ENCODE data around the gene BTLA.
A peak's percentile ranks its signal among the peaks of the same experiment; 100 is the strongest.
"Not testable (repeated sequence)": the region's sequence is repeated elsewhere in the genome, so short reads cannot be mapped to it uniquely, and the experiment has no call there.

Gene BTLA

DNA sequence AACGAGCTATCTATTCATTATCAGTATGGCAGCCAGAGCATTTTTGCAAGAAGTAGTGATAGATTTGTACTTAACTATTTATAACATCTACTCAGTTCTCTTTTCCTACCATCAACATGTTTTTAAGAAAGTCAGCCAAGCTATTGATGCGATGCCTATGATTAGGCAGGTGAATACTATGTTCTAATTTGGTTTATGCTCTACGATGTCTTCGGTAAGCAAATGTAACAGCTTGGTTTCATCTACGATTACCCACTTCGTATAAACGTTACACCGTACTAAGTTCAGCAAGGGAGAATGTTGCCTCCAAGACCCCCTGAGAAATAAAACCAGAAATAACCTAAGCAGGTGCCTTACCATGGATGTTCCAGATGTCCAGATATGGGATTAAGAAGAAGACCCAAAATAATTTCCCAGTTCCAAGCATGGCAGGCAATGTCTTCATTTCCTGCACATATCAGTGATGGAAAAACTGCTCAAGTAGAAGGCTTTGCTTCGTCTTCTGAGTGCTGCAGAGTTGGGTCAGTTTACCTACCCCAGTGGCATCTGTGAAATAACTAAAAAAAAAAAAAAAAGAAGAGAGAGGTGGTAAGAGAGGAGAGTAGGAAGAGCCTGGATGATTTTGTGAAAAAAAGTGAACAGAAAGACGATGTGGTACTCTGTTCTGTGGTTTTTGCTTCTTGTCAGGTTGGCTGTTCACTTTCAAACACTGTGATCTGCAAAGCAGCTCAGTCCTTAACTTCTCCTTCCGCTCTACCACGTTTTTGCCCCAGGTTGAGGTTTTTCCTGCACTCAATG lies at the start of gene BTLA:
TSS of gene BTLA (minus strand) at position 559 of the 798 bp plus-strand sequence. CDS start at position 445, 114 bp downstream.
- DNase-seq = no peak

- DNase-seq = no peak
Measured at GRCh38 chr3:112546216-112546759, 47.0 kb upstream of the BTLA start.

DNA sequence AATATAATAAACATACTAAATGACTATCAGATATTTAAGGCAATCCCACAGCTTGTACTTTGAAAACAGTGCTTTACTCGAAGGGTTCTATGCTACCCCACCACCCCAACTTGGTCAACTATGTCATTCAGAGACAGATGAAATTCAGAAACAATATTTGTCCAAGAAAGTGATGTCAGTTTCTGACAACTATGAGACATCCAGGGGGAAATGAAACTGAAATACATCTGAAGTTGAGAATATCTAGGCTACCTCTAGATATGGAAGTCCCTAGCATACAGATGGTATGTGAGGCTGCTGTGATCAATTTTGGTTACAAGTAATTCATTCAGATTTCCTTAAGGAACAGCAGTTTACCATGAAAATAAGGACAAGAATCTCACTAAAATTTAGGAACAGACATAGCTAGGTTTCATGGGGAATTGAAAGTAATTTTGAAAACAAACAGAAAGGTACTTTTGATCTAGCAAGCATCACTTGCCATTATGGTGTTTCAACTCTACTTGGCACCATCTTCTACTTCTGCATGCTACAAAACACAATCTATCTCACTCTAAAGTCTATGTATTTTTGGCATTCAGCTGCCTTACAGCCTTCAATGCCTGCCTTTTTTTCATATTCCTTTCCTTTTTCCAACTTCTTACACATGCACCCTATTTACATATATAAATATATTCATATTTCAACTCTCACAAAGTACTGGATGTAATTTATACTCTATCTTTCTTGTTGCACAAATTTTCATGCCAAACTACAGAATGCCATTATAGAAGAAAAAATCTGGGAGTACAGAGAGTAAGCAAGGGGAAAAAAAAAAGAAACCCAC lies 40.8 kb upstream of the BTLA start:
- DNase-seq = no peak

DNA sequence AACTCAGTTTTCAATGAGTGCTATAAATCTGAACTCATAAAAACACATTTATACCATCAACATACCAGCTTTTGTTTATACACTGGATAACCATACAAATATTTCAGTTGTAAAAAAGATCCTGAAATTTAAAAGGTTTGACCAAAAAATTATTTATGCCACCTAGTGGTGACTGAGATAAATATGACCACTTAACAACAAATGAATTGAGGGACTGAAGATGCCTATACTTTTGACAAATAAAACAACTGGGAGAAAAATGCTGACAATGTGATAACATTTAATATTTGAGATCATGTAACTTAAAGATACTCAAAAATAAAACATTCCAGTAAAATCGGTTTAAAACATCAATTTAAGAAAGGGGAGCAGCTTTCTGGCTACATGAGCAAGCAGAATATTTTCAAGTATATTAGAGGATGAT lies 32.1 kb upstream of the BTLA start:
- no peak for DNase-seq

- no peak for DNase-seq
Measured at GRCh38 chr3:112530573-112530972, 31.3 kb upstream of the BTLA start.

DNA sequence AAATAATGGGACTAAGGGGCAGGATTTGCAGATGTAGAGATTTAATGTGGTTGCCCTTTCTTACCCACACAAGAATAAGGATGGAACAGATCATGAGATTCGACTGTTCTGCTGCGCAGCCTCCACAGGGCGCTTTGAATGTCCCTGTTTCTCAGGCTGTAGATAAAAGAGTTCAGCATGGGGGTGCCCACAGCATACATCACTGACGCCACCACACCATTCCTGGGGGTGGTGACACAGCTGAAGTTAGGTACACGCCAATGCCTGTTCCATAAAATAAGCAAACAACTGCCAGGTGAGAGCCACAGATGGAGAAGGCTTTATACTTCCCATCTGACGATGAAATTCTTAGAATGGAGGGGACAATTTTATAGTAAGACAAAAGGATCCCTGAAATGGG lies 24.9 kb upstream of the BTLA start:
- DNase-seq = not testable (repeated sequence)

GRCh38 chr3:112519424-112520001 lies 20.2 kb upstream of the BTLA start:
- DNase-seq = peak; percentile 82

DNA sequence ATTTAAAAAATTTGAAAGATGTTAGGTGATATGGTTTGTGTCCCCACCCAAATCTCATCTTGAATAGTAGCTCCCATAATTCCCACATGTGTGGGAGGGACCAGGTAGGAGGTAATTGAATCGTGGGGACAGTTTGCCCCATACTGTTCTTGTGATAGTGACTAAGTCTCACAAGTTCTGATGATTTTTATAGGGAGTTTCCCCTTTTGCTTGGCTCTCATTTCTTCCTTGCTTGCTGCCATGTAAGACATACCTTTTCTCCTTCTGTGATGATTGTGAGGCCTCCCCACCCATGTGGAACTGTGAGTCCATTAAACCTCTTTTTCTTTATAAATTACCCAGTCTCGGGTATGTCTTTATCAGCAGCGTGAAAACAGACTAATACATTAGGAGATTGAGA lies 19.7 kb upstream of the BTLA start:
- not testable (repeated sequence) for DNase-seq

DNA sequence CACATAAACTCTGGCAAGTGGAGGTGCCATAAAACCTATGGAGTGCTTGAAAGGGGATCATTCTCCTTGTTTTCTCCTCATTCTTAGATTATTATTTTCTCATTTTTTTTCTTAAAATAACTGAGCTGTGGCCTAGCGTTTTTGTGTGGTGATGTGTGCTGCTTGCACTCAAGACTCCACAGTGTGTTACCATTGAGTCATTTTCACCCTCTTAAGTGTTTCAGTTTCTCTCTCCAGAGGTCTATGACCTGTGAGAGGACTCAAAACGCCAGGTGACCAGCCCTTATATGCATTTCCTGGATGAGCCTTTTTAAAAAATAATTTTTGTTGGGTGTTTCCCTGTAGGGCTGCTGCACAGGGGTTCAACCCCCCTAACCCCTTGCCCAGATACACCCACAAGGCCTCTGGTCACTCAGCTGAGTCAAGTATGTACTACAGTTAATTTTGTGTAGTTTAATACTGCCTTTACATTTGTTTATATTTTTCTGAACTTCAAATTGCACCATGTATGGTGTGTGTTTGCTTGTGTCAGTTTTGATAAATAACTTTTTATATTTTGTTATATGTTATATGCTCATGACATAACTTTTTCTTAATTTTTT lies 15.4 kb upstream of the BTLA start:
- no peak for DNase-seq

GRCh38 chr3:112512320-112512719 lies 13.0 kb upstream of the BTLA start:
- DNase-seq = no peak

- DNase-seq = no peak
Measured at GRCh38 chr3:112508860-112509259, 9.6 kb upstream of the BTLA start.

DNA sequence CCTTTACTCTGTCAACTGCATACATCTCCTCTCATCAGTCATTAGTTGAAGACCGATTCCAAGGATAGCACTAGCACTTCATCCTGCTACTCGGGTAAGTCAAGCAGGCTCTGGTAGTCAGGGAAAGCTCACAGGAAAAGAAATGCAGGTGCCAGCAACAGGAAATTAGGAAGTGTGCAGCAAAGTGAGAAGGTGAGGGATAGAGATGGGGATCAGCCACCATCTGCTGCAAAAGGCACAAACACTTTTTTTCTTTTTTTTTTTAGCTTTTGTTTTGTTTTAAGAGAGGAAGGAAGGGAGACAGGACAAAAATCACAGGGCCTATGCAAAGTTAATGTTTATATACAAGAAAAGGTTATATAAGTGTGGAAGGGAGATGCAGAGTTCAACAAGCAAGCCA lies 9.0 kb upstream of the BTLA start:
- DNase-seq = no peak

DNA sequence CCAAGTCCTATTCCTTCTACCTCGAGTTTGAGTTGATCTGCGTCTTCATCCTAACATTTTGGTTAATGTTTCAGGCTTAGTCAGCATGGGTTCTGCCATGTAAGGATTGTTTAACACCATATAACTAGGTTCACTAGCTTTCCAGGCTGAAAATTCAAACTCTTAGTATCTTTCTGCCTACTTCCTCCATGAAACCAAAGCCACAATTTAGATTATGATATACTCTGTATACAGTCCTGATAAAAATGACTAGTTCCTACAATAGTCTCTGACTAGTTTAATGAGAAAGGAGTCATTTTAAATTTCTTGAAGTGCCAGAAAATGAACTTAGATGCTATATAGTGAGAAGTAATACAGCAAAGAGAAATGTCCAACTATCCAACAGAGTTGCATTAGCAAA lies 6.6 kb upstream of the BTLA start:
- no peak for DNase-seq

DNA sequence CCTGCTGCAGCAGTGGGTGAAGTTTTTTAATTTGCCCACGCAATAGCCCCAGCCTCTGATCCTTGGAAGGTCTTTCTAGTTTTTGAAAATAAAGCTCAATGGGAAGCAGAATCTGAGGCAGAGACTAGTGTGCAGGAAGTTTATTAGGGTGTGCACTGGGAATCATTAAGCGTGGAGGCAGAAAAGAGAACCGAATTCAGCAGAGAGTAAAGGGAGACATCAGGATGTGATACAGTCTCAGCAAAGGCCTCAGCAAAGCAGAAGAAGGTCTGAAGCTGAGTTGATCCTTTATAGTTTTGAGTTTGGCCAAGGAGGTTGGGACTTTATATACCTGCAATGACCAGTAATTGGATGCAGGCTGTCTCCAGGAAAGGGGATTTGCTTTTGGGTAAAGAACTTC lies 4.9 kb upstream of the BTLA start:
- DNase-seq = no peak

DNA sequence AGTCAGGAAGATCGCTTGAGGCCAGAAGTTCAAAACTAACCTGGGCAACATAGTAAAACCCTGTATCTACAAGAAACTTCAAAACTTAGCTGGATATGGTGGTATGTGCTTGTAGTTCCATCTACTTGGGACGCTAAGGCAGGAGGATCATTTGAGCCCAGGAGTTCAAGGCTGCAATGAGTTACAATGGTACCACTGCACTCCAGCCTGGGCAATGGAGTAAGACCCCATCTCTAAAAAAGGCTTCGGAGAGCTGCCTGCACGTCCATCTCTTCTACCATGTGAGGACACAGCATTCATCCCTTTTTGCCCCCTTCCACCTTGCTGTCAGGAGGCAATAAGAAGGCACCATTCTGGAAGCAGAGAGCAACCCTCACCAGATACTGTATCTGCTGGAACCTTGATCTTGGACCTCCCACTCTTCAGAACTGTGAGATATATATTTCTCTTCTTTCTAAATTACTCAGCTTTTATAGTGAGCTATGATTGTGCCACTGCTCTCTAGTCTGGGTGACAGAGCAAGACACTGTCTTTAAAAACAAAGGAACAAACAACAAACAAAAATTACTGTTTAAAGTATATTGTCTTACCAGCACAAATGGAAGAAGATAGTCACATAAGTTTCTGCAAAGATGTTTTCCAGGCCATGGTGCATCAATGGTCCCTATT lies 4.2 kb upstream of the BTLA start:
- no peak for DNase-seq

DNA sequence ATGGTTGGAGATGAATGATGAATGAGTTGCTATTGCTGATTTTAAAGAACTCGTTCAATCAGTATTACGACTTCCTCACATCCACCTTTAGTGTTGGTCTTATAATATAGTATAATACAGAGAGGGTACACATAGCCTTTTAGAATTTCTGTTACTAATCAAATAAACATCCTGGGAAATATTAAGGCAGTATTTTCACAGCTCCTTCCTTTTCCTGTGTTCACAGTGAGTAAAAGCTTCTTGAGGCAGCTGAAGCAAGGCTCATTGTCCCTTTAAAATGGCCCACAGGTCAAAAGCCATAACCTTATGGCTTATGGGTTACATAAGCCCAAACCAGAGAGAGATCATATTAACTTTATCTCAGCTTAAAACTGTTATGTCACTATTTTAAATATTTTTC lies 1.3 kb upstream of the BTLA start:
- DNase-seq = no peak

- DNase-seq = no peak
Measured at GRCh38 chr3:112497897-112498548, 1.2 kb downstream of the BTLA start.

DNA sequence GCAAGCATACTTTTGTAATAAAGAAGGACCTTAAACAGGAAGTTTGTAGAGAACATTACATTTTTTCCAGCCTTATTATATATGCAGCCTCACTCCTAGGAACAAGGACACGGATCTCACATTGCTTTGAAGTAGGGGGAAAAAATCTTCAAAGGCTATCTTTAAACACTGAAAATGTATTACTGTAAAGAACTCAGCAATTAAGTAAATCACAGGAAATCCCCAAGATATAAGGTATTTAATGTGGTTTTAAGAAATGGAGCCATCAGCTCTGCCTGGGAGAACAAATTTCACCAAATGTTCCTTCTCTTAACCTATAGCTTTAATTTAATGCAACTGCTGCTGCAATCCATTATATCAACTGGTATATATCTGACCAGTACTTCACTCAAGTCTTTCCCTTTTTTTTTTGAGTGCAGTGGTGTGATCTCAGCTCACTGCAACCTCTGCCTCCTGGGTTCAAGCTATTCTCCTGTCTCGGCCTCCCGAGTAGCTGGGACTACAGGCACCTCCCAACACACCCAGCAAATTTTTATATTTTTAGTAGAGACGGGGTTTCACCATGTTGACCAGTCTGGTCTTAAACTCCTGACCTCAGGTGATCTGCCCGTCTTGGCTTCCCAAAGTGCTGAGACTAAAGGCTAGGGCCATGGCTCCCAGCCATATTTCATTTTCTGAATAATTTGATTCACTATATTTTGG lies 2.8 kb downstream of the BTLA start:
- DNase-seq = no peak

DNA sequence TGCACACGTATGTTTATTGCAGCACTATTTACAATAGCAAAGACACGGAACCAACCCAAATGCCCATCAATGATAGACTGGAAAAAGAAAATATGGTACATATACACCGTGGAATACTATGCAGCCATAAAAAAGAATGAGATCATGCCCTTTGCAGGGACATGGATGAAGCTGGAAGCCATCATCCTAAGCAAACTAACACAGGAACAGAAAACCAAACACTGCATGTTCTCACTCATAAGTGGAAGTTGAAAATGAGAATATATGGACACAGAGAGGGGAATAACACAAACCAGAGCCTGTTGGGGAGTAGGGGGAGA lies 4.9 kb downstream of the BTLA start:
- DNase-seq = not testable (repeated sequence)

DNA sequence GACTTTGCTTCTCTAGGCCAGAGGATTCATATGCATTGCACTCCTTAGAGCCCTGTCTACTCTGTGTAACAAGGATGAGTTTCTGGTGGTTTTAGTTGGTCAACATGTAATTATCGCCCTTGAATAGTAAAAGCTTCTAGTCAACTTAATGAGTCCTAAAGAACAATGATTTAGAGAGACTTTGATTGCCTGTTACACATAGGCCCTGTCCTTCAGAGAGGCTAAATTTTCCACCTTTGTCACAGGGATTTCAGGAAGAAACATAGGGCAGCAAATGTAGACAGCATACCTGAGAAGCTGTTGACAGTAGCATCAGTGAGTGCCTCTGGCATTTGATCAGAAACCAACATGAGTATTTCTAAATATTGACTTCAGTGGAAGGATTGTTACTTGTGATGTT lies 7.1 kb downstream of the BTLA start:
- DNase-seq = no peak

DNA sequence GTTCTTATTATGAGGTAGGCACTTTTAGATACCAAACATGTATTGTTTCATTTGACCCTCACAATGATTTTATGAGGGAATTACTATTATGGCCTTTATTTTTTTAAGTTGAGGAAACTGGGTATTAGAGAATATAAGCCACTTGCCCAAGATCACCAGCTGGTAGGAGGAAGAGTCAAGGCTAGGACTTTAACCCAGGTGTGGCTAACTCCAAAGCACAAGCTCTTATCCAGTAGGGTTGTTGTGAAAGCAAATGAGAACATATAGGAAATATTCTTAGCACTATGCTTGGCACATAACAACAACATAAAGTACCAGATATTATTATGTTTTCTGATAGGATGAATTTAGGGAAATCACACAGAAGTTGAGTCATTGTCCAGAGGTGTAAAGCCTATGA lies 7.9 kb downstream of the BTLA start:
- DNase-seq = no peak

All from kidney glomerular epithelial cell (primary cell).